ENCODE measurements around the gene METTL22.

- TF ChIP-seq POLR2A (IDR thresholded peaks at IDR 0.05) (no peak), CTCF (IDR thresholded peaks at IDR 0.05) (no peak)
Measured at GRCh38 chr16:8679151-8679550, 57.7 kb downstream of the METTL22 start.
